Measurements from ENCODE around the gene CCDC85C.

CCDC85C gene

DNA sequence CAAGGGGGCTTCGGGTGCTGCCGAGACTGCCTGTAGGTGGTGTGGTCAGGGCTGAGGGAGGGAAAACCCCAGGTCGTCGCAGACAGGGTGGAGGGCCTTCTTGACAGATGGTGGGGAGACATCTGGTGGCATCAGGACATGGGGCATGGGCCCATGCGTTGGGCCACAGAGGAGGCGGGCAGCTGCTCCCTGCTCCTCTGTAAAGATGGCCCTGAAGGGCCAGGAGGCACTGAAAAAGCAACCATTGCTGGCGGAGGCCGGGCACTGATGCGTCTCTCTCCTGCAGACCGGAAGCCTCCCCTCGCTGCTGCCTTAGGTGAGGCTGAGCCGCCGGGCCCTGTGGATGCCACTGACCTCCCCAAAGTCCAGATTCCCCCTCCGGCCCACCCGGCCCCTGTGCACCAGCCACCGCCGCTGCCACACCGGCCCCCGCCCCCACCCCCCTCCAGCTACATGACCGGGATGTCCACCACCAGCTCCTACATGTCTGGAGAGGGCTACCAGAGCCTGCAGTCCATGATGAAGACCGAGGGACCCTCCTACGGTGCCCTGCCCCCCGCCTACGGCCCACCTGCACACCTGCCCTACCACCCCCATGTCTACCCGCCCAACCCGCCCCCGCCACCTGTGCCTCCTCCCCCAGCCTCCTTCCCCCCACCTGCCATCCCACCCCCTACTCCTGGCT lies 94.0 kb downstream of the CCDC85C start:
- DNase-seq (ENCODE audit: low spot score): no peak

DNA sequence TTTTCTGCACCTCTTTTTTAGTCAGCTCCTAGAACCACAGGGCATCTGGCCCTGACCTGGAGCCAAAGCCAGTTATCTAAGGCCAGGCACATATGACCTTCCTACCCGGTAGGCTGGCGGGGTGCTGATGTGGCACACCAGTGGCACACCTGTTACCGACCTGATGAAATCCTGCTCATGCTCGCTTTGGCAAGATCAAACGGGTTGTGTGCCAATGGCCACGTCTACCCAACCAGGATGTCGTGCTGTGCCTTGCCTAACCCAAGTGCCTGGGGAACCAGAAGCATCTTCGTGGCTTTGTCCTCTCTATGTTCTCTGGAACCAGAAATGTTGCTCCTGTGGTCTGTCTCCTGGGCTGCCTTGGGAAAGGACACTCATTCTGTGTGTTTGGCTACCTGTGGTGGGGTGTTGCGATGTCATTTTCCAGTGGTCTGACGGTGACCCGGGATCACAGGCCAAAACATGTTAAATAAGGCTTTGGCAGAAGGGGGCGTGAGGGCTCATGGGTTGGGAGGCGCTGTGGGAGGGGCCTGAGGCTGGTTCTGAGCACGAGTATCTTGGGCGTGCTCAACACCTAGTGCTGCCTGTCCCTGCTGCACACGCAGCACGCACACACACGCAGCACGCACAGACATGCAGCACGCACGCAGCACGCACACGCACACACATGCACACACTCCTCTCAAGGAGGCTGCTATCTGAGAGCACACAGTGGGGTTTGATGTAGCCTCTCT lies 94.9 kb downstream of the CCDC85C start:
- DNase-seq (ENCODE audit: low spot score): no peak

- DNase-seq (ENCODE audit: low spot score): no peak
These were observed 96.0 kb downstream of the CCDC85C start for GRCh38 chr14:99507860-99508640.

DNA sequence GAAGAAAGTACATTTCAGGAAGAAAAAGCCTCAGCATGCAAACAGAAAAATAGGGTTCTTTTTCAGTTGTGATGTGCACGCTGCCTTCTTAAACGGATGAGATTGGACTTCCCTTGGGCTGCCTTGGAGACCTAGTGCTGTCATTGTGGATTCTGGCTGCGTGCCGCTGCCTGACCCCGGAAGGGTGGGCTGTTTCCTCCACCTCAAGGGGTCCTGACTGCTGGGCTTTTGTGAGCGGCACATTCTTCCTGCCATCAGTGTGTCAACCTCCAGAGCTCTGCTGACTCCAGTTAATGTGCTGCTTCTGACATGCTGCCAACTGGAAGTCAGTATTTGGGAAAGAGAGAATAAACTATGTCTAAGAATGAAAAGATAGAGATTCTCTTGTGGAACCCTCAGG lies 97.7 kb downstream of the CCDC85C start:
- DNase-seq (ENCODE audit: low spot score): no peak

DNA sequence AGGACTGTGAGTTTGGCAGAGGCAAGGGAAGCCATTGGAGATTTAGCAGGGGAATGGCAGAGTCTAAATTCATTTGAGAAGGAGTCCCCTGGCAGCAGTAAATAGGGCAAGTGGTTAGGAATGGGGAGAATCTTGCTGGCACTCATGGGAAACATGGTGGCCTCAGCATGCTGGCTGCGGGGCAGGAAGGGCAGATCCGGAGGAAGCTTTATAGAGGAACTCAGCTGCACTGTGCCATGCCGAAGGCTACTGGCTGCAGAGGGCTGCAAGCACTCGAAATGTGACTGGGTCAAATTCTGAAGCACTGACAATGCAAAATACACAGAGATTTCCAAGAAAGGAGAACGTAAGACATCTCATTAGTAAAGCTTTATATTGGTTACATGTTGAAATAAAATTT lies 98.9 kb downstream of the CCDC85C start:
- DNase-seq (ENCODE audit: low spot score): no peak

GRCh38 chr14:99503848-99504453 lies 100.1 kb downstream of the CCDC85C start:
- DNase-seq (ENCODE audit: low spot score): no peak

- DNase-seq (ENCODE audit: low spot score): no peak
These were observed 101.0 kb downstream of the CCDC85C start for GRCh38 chr14:99502989-99503421.

- no peak for DNase-seq (ENCODE audit: low spot score)
These were observed 106.1 kb downstream of the CCDC85C start for GRCh38 chr14:99497894-99498293.

DNA sequence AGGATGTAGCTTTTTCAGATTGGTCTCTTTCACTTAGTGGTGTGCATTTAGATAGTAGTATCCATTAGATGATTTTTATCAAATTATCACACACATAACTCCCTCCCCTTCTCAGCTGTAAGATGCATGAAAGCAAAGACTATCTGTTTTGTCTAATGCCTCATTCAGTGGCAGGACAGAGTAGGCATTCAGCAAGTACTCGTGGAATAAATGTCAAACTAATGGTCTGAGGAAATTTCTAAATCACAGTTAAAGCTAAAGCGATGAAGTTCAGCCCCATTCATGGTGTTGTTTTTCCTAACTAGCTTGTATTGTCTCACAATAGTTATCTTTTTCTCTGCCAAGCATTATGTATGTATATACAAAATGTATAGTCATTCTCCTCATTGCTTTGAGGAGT lies 106.7 kb downstream of the CCDC85C start:
- no peak for DNase-seq (ENCODE audit: low spot score)

GRCh38 chr14:99484106-99484505 lies 119.9 kb downstream of the CCDC85C start:
- no peak for DNase-seq (ENCODE audit: low spot score)

DNA sequence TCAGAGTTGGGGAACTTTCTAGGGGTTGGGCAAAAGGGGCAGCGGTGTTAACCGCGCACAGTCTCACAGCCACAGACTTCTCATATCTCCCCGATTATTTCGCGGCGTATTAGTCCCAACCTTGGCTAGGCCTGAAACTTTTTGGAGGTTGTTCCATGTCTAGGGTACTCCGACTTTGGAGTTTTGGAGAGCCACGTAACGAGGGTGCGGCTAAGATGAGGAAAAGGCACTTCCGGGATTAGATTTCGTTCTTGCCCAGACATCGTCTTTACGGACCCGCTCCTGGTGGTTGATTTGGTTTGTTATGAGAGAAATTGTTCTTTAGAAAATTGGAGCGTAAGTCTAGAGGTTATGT lies 122.3 kb downstream of the CCDC85C start:
- DNase-seq (ENCODE audit: low spot score): peak; percentile 57

- peak; percentile 99 for DNase-seq (ENCODE audit: low spot score)
These were observed 122.9 kb downstream of the CCDC85C start, which contains the start of gene CCNK for GRCh38 chr14:99480917-99481744. CCNK (plus strand) TSS chr14:99481409; CDS start chr14:99492678, 11,269 bp downstream.

DNA sequence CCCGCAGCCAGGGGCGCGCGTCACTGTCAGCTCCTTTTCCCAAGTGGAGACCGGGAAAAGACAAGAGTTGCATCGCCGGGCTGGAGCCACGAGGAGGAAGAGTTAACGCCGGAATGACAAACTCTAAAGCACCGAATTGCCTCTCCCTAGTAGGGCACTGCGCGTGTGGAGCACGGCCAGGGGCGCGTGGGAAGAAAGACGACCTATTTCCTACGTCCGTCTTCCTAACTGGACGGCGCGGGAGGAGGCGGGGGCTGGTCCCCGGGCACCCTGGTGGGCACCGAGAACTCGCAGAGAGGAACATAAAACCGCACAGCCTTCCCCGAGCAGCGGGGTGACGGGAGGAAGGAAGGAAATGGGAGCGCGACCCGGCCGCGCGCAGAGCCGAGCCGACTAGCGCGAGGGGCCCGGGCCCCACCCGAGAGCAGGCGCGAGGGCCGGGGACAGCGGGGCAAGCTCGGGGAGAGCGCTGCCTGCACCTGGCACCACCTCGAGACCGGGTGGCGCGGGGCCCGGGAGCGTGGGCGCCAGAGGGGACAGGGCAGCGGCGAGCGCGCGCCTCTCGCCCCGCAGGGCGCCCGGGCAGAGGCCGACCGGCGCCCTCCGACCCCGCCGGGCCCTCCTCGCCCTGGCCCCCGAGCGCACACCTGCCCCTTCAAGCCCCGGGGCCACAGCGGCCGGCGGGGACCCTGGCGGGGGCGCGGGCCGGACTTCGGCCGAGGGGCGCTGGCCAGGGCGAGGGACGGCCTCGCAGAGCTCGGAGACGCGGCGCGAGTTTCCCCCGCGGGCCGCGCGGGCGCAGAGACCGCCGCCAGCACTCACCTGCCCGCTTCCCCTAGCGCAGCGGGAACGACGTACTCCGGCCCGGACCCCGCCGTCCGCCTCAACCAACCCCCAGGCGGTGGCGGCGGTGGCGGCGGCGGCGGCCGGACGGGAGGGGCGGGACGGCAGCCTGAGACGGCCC lies 123.8 kb downstream of the CCDC85C start, which contains the start of gene SETD3:
Gene SETD3, minus strand, starts transcription at position 954 of the 964 bp plus-strand sequence. CDS start 15,054 bp downstream, outside the sequence.
- DNase-seq (ENCODE audit: low spot score): peak; percentile 79

- peak; percentile 21 for DNase-seq (ENCODE audit: low spot score)
These were observed 124.7 kb downstream of the CCDC85C start for GRCh38 chr14:99479160-99479905.

DNA sequence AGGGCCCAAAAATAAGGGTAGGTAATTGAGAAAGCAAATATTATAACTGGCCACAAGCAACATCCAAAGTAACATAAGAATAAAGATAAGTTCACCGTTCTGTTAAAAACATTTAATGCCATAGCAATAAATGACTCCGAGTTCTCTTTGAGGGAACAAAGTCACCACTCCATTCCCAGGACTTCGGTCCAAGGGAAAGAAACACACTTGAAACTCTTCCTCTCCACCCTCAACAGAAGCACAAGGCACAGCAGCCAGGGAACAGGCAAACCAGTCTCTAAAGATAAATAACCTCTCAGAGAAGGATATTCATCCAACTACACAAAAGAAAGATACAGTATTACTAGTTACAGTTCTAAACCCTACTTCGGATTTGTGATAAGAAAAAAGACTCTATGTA lies 125.9 kb downstream of the CCDC85C start:
- DNase-seq (ENCODE audit: low spot score): no peak

DNA sequence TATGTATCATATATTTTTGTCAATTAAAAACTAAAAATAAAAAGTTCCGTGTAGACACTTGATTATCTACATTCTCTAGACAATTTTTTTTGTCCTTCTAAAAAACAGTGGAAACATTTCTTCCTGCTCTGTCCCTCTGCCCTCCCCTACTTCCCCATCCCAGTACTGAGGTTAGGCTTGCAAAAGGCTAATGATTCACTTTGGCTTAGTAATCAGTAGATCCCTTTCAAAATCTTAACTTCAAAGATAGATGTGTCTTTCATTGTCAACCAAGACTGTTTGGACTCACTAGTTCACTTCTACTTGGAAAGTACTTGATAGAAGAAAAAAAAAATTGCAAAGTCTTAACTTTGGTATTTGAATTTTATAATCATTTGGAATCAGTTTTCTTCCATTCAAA lies 127.1 kb downstream of the CCDC85C start:
- DNase-seq (ENCODE audit: low spot score): peak; percentile 9

DNA sequence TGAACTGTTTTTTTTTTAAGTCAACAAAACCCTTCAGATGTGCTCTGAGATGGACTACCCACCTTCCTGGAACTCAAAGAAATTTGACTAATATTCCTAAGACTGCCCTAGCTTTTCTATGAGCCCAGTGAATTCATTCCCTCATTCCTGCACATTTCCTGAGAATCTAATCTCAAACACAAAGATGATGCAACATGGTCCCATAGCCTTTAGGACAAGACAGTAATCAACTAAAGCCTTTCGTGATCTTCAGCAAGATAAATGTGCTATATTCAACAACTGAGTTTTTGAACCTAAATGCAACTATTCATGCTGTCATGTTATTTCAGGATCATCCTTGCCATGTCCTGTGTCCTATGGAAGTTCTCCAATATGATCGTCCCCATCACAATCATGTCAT lies 128.3 kb downstream of the CCDC85C start:
- DNase-seq (ENCODE audit: low spot score): no peak

DNA sequence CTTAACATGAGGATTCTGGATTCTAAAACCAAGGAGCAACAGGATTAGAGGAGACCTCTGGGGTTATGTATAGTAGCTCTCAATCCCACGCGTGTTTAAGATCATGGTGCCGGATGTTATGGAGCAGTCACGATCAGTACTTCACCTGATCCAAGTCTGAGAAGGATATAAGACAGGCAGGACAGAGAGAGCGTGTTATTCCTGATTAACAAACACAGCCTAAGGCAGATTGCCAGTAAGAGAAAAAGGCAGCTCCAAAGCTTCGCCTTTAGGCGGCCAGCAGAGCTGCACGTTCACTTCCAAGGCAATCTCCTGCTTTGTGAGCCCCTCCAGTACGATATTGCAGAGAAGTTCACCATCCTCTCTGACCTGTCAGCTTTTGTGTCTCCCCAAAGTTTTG lies 128.8 kb downstream of the CCDC85C start:
- DNase-seq (ENCODE audit: low spot score): no peak

DNA sequence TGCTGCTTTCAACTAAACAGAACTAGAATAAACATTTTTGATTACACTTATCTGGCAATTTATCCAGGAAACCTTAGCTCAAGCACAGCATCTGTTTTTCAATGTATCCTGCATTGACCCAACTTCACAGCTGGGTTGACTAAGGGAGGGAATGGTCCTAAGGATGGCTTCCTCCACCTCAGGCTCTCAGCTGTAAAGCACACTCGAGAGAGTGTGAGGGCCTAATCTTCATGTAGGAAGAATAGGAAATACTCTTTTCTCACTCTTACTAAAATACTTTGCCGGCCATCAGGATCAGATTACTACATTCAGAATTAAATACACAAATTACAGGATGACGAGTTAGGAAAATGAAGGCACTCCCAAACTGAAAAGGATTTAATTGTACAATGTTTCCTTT lies 130.5 kb downstream of the CCDC85C start:
- DNase-seq (ENCODE audit: low spot score): no peak

All from RKO (cell line).